Uterus (tissue), 2 donors: ENCODE results near the gene ACE2.

Experiments used
- CTCF ChIP-seq, 4 experiments: fragments of 200-600 bp in 2 of 4; fragments of 450-650 bp in 2 of 4; sonication (generic) in 2 of 4; IDR thresholded peaks; one replicate each; pipeline ENCODE4 v1.5.1; 2016 to 2019; ENCODE audit warnings: antibody characterized with exemption in 4 of 4, mild to moderate bottlenecking in 2 of 4, moderate library complexity in 1 of 4
- POLR2A ChIP-seq, 2 donors: fragments of 450-650 bp; IDR thresholded peaks; one replicate each; pipeline ENCODE4 v1.6.1; 2016; ENCODE audit warnings: antibody characterized with exemption in 2 of 2, mild to moderate bottlenecking in 1 of 2, moderate library complexity in 1 of 2

GRCh38 chrX:15646031-15646430 is 45.3 kb upstream of the ACE2 start:
- TF ChIP-seq POLR2A (IDR thresholded peaks at IDR 0.05) (no peak), CTCF (IDR thresholded peaks at IDR 0.05) (no peak)
